GM10266 (cell line): Measurements from ENCODE around the gene LRP10.
A peak's percentile ranks its signal among the peaks of the same experiment; 100 is the strongest.
"Not testable (repeated sequence)": the region's sequence is repeated elsewhere in the genome, so short reads cannot be mapped to it uniquely, and the experiment has no call there.

ENCODE experiments used
- DNase-seq: peaks from one replicate; pipeline ENCODE4 v3.0.0; 2012; ENCODE audit errors: extremely low spot score
- CTCF ChIP-seq: IDR thresholded peaks from 2 replicates; pipeline ENCODE4 v1.5.1; 2012; ENCODE audit warnings: mild to moderate bottlenecking, low read depth; ENCODE audit not compliant: control insufficient read depth, insufficient read depth; ENCODE audit errors: missing control alignments

The LRP10 gene, protein sequence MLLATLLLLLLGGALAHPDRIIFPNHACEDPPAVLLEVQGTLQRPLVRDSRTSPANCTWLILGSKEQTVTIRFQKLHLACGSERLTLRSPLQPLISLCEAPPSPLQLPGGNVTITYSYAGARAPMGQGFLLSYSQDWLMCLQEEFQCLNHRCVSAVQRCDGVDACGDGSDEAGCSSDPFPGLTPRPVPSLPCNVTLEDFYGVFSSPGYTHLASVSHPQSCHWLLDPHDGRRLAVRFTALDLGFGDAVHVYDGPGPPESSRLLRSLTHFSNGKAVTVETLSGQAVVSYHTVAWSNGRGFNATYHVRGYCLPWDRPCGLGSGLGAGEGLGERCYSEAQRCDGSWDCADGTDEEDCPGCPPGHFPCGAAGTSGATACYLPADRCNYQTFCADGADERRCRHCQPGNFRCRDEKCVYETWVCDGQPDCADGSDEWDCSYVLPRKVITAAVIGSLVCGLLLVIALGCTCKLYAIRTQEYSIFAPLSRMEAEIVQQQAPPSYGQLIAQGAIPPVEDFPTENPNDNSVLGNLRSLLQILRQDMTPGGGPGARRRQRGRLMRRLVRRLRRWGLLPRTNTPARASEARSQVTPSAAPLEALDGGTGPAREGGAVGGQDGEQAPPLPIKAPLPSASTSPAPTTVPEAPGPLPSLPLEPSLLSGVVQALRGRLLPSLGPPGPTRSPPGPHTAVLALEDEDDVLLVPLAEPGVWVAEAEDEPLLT

GRCh38 chr14:22871224-22872032 lies at the start of gene LRP10:
LRP10 (plus strand) TSS chr14:22871740; CDS start chr14:22872304, 564 bp downstream.
- peak; percentile 88 for DNase-seq
- peak; percentile 4 for TF ChIP-seq CTCF

GRCh38 chr14:22822016-22822570 lies 49.4 kb upstream of the LRP10 start:
- no peak for DNase-seq
- no peak for TF ChIP-seq CTCF

- DNase-seq, result peak; percentile 69
- peak; percentile 81 for TF ChIP-seq CTCF
Measured at GRCh38 chr14:22822571-22823098, 48.9 kb upstream of the LRP10 start.

DNA sequence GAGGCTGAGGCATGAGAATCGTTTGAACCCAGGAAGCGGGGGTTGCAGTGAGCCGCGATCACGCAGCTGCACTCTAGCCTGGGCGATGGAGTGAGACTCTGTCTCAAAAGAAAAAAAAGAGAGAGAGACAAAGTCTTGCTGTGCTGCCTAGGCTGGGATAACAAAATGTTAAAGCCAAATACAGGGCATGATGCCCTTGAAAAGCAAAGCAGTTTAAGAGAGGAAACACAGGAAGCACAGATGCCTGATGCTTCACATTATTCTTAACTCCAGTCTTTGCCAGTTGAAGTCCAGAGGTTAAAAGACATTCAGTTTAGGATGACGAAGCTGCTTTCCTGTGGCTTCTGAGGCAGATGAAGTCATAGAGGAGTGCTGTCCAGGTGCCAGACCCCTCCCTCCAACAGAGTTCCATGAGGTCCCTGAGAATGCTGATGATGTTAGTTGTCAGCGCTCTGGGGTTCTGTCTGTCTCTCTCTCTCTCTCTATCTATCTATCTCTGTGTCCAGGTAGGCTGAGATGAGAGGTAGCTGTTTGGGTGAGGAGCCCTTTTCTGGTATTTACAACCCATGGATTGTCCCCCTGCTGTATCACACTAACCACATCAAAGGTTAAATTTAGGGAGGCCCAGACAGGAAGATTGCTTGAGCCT lies 46.7 kb upstream of the LRP10 start:
- TF ChIP-seq CTCF, result no peak
- no peak for DNase-seq

DNA sequence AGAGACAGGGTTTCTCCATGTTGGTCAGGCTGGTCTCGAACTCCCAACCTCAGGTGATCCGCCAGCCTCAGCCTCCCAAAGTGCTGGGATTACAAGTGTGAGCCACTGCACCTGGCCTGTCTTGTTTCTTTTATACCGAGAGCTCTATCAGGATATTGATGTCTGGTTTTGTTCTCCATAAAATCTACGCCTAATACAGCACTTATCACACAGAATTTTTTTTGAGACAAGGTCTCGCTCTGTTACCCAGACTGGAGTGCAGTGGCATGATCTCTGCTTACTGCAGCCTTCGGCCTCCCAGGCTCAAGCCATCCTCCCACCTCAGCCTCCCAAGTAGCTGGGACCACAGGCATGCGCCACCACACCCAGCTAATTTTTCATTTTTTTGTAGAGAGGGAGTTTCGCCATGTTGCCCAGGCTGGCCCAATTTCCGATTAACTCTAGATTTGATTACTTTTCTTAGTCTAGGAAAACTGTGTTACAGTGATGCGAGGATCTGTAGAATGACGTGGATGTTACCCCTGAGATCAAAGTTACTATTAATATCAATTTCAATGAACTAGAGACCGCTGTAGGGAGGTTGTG lies 42.4 kb upstream of the LRP10 start:
- DNase-seq, result not testable (repeated sequence)

- peak; percentile 90 for DNase-seq
- no peak for TF ChIP-seq CTCF
Measured at GRCh38 chr14:22829661-22830442, 41.7 kb upstream of the LRP10 start, which contains the start of gene MRPL52. MRPL52 (plus strand) TSS chr14:22829887; CDS start chr14:22829913, 26 bp downstream.
